GM19240 (cell line): ENCODE measurements around the gene USP17L27.
"Not testable (repeated sequence)": the region's sequence is repeated elsewhere in the genome, so short reads cannot be mapped to it uniquely, and the experiment has no call there.

ENCODE experiments used
- DNase-seq: peaks from one replicate; pipeline ENCODE4 v3.0.0; 2011; ENCODE audit warnings: low spot score; ENCODE audit not compliant: insufficient read length

USP17L27 gene

GRCh38 chr4:9343848-9344247 is at the start of gene USP17L27:
USP17L27 (plus strand) TSS chr4:9344148; CDS start chr4:9344148, 0 bp downstream.
- DNase-seq = not testable (repeated sequence)

GRCh38 chr4:9324191-9324590 is 19.8 kb upstream of the USP17L27 start:
- not testable (repeated sequence) for DNase-seq

GRCh38 chr4:9324865-9325264 is 19.1 kb upstream of the USP17L27 start, which contains the start of gene USP17L24:
USP17L24 (plus strand) TSS chr4:9325165; CDS start chr4:9325165, 0 bp downstream.
- DNase-seq = not testable (repeated sequence)

GRCh38 chr4:9329611-9330010 is 14.3 kb upstream of the USP17L27 start, which contains the start of gene USP17L25:
USP17L25 (plus strand) TSS chr4:9329911; CDS start chr4:9329911, 0 bp downstream.
- not testable (repeated sequence) for DNase-seq

GRCh38 chr4:9334358-9334757 is 9.6 kb upstream of the USP17L27 start, which contains the start of gene USP17L26:
USP17L26 (plus strand) TSS chr4:9334658; CDS start chr4:9334658, 0 bp downstream.
- DNase-seq = not testable (repeated sequence)

- not testable (repeated sequence) for DNase-seq
Observed at GRCh38 chr4:9339103-9339502, 4.8 kb upstream of the USP17L27 start, which contains the start of gene USP17L5. USP17L5 (plus strand) TSS chr4:9339403; CDS start chr4:9339403, 0 bp downstream.

GRCh38 chr4:9348593-9348992 is 4.6 kb downstream of the USP17L27 start, which contains the start of gene USP17L28:
USP17L28 (plus strand) TSS chr4:9348893; CDS start chr4:9348893, 0 bp downstream.
- not testable (repeated sequence) for DNase-seq

- DNase-seq = not testable (repeated sequence)
Observed at GRCh38 chr4:9350866-9351265, 6.9 kb downstream of the USP17L27 start.

- DNase-seq = not testable (repeated sequence)
Observed at GRCh38 chr4:9353338-9353737, 9.4 kb downstream of the USP17L27 start, which contains the start of gene USP17L29. USP17L29 (plus strand) TSS chr4:9353638; CDS start chr4:9353638, 0 bp downstream.

GRCh38 chr4:9362829-9363228 is 18.9 kb downstream of the USP17L27 start, which contains the start of gene USP17L30:
USP17L30 (plus strand) TSS chr4:9363129; CDS start chr4:9363129, 0 bp downstream.
- DNase-seq = not testable (repeated sequence)

GRCh38 chr4:9379881-9380280 is 35.9 kb downstream of the USP17L27 start:
- DNase-seq = not testable (repeated sequence)

GRCh38 chr4:9381012-9381534 is 37.1 kb downstream of the USP17L27 start:
- DNase-seq = not testable (repeated sequence)

GRCh38 chr4:9384126-9384525 is 40.2 kb downstream of the USP17L27 start:
- no peak for DNase-seq

GRCh38 chr4:9389001-9389400 is 45.1 kb downstream of the USP17L27 start:
- not testable (repeated sequence) for DNase-seq
